NT2/D1 (cell line): ENCODE measurements around the gene ESRRB.

Source experiments
- DNase-seq: peaks from one replicate; pipeline ENCODE4 v3.0.0-alpha.2; 2011; ENCODE audit warnings: low read depth, low spot score
- H3K27me3 ChIP-seq: 2 replicates; pipeline ENCODE4 v1.6.0; 2011; ENCODE audit warnings: mild to moderate bottlenecking; ENCODE audit not compliant: insufficient read length, insufficient read depth
- H3K36me3 ChIP-seq: 2 replicates; pipeline ENCODE4 v1.6.1; 2011; ENCODE audit warnings: mild to moderate bottlenecking, low read length, mixed read lengths; ENCODE audit not compliant: insufficient read depth, insufficient read length
- H3K4me1 ChIP-seq: 2 replicates; pipeline ENCODE4 v1.5.1; 2011; ENCODE audit not compliant: insufficient read depth, insufficient read length
- H3K4me3 ChIP-seq: 2 replicates; pipeline ENCODE4 v1.5.1; 2011; ENCODE audit warnings: low read depth; ENCODE audit not compliant: insufficient read length
- H3K9ac ChIP-seq: 2 replicates; pipeline ENCODE4 v1.6.0; 2011; ENCODE audit warnings: low read depth; ENCODE audit not compliant: insufficient read length
- H3K9me3 ChIP-seq: 2 replicates; pipeline ENCODE4 v1.5.1; 2011; ENCODE audit warnings: mild to moderate bottlenecking, low read length; ENCODE audit not compliant: insufficient read depth
- SUZ12 ChIP-seq: IDR thresholded peaks from 2 replicates; pipeline ENCODE4 v1.6.1; 2011; ENCODE audit not compliant: insufficient read length, insufficient read depth; ENCODE audit errors: extremely low read depth
- YY1 ChIP-seq: IDR thresholded peaks from 2 replicates; pipeline ENCODE4 v1.6.1; 2011; ENCODE audit not compliant: insufficient read length, insufficient read depth
- ZNF274 ChIP-seq: IDR thresholded peaks from 2 replicates; pipeline ENCODE4 v1.6.1; 2011; ENCODE audit warnings: mild to moderate bottlenecking, low read depth, low read length

ESRRB gene

DNA sequence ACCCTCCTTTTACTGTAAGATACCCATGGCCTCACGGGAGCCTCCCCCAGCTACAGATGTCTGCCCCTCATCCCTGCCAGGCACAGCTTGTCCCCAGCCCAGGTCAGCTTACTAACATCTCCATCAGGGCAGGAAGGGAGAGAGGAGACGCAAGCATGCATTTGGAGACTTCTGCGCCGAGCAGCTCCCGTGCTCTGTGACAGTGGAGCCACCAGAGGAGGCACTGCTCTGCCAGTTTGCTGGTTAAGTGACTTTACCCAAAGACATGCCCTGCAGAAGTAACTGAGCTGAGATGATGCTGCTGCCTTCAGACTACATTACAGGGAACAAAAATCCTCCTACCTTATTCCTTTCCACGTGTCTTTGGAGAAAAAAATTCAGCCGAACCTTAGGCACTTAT is 133.4 kb downstream of the ESRRB start:
- no peak overlapping the region for H3K4me3 ChIP-seq
- H3K9me3 ChIP-seq, result no peaks in the 10 kb centered on the region
- no peak for TF ChIP-seq ZNF274
- TF ChIP-seq SUZ12, result no peak
- no peak for TF ChIP-seq YY1
- DNase-seq, result no peak
- peaks cover 2% of the 10 kb centered on the region for H3K4me1 ChIP-seq
- H3K27me3 ChIP-seq, result no peaks in the 10 kb centered on the region
- H3K36me3 ChIP-seq, result no peaks in the 10 kb centered on the region
- H3K9ac ChIP-seq, result no peak overlapping the region

DNA sequence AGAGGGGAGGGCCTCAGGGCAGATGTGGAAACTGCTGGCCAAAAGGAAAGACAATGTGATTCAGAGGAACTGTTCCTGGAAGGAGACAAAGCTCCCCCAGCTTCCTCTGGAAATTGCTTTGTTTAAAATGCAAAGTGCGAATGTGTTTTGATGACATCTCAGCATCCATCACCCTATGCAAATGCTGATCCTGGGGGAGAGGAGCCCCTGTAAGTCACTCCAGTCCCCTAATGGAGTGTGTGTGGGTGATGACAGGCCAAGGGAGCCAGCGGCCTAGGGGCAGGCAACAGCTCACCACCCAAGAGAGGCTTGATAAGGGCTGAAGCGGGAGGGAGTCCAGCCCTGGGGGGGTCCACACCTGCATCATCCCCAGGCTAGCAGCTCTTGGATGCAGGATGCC is 134.2 kb downstream of the ESRRB start:
- DNase-seq, result no peak
- Histone ChIP-seq H3K27me3 (no peaks in the 10 kb centered on the region), H3K9me3 (no peaks in the 10 kb centered on the region), H3K4me3 (no peak overlapping the region), H3K4me1 (peaks cover 2% of the 10 kb centered on the region), H3K9ac (no peak overlapping the region), H3K36me3 (no peaks in the 10 kb centered on the region)
- TF ChIP-seq ZNF274, result no peak
- no peak for TF ChIP-seq YY1

DNA sequence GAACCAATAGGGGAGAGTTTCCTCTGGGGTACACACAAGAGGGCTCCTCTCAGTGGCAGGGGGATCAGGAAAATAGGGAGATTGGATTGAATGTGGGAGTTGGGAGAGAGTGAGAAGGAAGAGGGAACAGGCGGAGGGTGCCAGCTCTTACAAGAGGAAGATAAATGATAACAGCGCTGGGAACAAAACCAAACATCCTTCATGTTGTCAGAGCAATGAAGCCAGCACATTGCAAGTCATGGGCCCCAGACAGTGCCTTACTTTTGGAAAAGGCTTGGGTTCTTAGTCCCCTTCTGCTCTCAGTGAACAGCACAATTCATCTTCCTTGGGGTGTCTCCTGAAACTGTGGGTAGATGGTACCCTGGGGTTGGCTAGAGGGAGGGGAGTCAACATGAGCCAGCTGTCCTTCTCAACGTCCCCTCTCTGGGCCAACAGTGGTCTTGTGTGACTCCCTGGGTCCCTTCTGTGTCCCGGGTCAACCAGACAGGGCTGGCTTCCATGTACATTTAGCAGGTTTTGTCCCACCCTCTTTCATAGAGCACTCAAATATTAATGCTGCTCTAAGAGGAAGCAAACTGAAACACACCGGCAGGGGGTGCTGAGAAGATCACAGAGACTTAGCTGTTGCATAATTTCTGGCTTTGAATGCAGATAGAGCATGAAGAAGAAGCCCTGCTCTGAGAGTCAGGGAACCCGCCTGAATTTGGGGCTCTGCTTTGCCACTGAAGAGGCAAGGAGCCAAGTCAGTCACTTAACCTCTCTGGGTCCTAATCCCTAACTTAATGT is 138.5 kb downstream of the ESRRB start:
- Histone ChIP-seq H3K4me3 (no peak overlapping the region), H3K36me3 (no peaks in the 10 kb centered on the region), H3K9me3 (no peaks in the 10 kb centered on the region), H3K4me1 (peaks cover 2% of the 10 kb centered on the region), H3K9ac (no peak overlapping the region), H3K27me3 (no peaks in the 10 kb centered on the region)
- TF ChIP-seq YY1, result no peak
- TF ChIP-seq ZNF274, result no peak
- TF ChIP-seq SUZ12, result no peak
- no peak for DNase-seq

GRCh38 chr14:76516884-76517283 is 140.9 kb downstream of the ESRRB start:
- no peak for TF ChIP-seq ZNF274
- no peak for TF ChIP-seq SUZ12
- TF ChIP-seq YY1, result no peak
- Histone ChIP-seq H3K4me3 (no peak overlapping the region), H3K4me1 (no peaks in the 10 kb centered on the region), H3K36me3 (no peaks in the 10 kb centered on the region), H3K9me3 (0 out of 2 replicates have a peak, but pooled peaks cover 3% of the 10 kb centered on the region), H3K9ac (no peak overlapping the region), H3K27me3 (no peaks in the 10 kb centered on the region)
- no peak for DNase-seq

DNA sequence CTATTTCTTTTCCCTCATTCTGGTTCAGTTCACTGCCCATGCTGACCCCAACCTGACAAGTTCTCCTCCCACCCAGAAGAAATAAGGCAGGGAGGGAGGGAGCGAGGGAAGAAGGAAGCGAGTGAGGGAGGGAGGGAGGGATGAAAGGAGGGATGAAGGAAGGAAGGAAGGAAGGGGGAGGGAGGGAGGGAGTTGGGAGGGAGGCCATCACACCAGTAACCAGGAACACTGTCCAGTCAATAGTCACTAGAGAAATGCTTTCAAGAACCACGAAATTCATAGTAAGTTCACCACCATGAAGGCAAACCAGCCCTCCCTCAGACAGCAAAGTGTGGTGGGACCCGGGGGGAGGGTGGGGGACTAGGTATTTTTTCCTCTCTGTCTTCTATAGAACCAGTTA is 142.4 kb downstream of the ESRRB start:
- 0 out of 2 replicates have a peak, but pooled peaks cover 3% of the 10 kb centered on the region for H3K9me3 ChIP-seq
- no peak overlapping the region for H3K9ac ChIP-seq
- no peak overlapping the region for H3K4me3 ChIP-seq
- no peak for DNase-seq
- H3K27me3 ChIP-seq, result no peaks in the 10 kb centered on the region
- TF ChIP-seq SUZ12, result no peak
- no peak for TF ChIP-seq ZNF274
- TF ChIP-seq YY1, result no peak
- H3K4me1 ChIP-seq, result no peaks in the 10 kb centered on the region
- H3K36me3 ChIP-seq, result no peaks in the 10 kb centered on the region

- Histone ChIP-seq H3K27me3 (no peaks in the 10 kb centered on the region), H3K4me1 (no peaks in the 10 kb centered on the region), H3K9me3 (0 out of 2 replicates have a peak, but pooled peaks cover 3% of the 10 kb centered on the region), H3K36me3 (no peaks in the 10 kb centered on the region), H3K4me3 (no peak overlapping the region), H3K9ac (no peak overlapping the region)
- TF ChIP-seq ZNF274, result no peak
- TF ChIP-seq SUZ12, result no peak
- no peak for TF ChIP-seq YY1
- DNase-seq, result no peak
Observed at GRCh38 chr14:76525106-76525821, 149.3 kb downstream of the ESRRB start.

DNA sequence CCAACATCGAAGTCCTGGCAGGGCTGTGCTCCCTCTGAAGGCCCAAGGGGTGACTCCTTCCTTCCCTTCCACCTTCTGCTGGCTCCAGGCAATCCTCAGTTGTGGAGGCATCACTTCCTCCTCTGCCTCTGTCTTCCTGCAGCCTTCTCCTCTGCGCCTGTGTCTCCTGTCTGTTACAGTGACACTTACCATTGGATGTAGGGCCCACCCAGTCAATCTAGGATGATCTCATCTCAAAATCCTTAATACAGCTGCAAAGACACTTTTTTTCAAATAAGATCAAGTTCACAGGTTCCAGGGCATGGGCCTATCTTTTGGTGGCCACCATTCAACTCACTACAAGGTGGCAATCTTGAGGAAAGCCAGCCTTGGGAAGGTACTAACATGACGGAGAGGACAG is 155.1 kb downstream of the ESRRB start:
- DNase-seq, result no peak
- Histone ChIP-seq H3K9me3 (no peaks in the 10 kb centered on the region), H3K9ac (no peak overlapping the region), H3K4me1 (no peaks in the 10 kb centered on the region), H3K27me3 (no peaks in the 10 kb centered on the region), H3K4me3 (no peak overlapping the region), H3K36me3 (no peaks in the 10 kb centered on the region)
- TF ChIP-seq SUZ12 (no peak), ZNF274 (no peak), YY1 (no peak)
